ENCODE measurements around the gene SIRT3. TPM values are rescaled to one million over a fixed set of nuclear protein-coding genes. Genes with fewer than 3 reads are reported as not detected.

The SIRT3 gene
- polyA plus RNA-seq, 3 donors, result 4.3 to 23.7 (median 4.3) TPM

- WGBS (ENCODE audit: insufficient coverage), result 12% methylated on average over 95 of the region's 97 CpGs
- H3K27ac ChIP-seq (ENCODE audit: low read depth in 1 of 2, low read length in 2 of 2), result no peak overlapping the region
- H3K36me3 Mint-ChIP-seq, result peaks cover 14 to 16% of the 10 kb centered on the region in 2 donors
- DNase-seq, result peak in 2 of 3 donors; percentile 31 to 33
- no peak overlapping the region for H3K27ac Mint-ChIP-seq
- H3K4me3 ChIP-seq (replicated peaks in 1 of 3; ENCODE audit: low read depth in 2 of 3, low read length in 3 of 3), result peak overlapping the region in 1 of 3 experiments; percentile 61
- H3K27me3 Mint-ChIP-seq (ENCODE audit: low read depth in 3 of 3), result peaks cover 52 to 70% (median 55%) of the 10 kb centered on the region in 3 donors
- no peak overlapping the region for H3K9ac ChIP-seq (ENCODE audit: insufficient read depth, low read length, poor library complexity, severe bottlenecking)
- H3K4me2 ChIP-seq (replicated peaks; ENCODE audit: extremely low read depth, low read length, poor library complexity, severe bottlenecking), result peak overlapping the region; percentile 68
- H3K36me3 ChIP-seq (replicated peaks in 1 of 2; ENCODE audit: control insufficient read depth in 1 of 2, insufficient read depth in 2 of 2, low read length in 2 of 2), result no peaks in the 10 kb centered on the region
- intact Hi-C loops (cut with micrococcal nuclease), result no loop called here
- H4K20me1 ChIP-seq (ENCODE audit: insufficient read depth, low read length), result peaks cover 5% of the 10 kb centered on the region
- peak overlapping the region; percentile 67 for H2AFZ ChIP-seq (ENCODE audit: insufficient read depth, low read depth, low read length, poor library complexity, severe bottlenecking)
- TF ChIP-seq CTCF (IDR thresholded peaks at IDR 0.05), result no peak
- peaks cover 40 to 52% of the 10 kb centered on the region in 2 donors for H3K27me3 ChIP-seq (ENCODE audit: control insufficient read depth in 2 of 2, insufficient read depth in 2 of 2, low read length in 2 of 2)
- peaks cover 35% of the 10 kb centered on the region for H3K4me1 Mint-ChIP-seq
- H3K79me2 ChIP-seq (ENCODE audit: insufficient read depth, low read length), result no peaks in the 10 kb centered on the region
- peak overlapping the region in 1 of 2 donors; percentile 88 for H3K4me3 Mint-ChIP-seq
- H3K9me3 Mint-ChIP-seq, result peaks cover 0 to 27% (median 18%) of the 10 kb centered on the region in 7 donors
- H3K9me3 ChIP-seq (replicated peaks in 1 of 2; ENCODE audit: control insufficient read depth in 1 of 2, insufficient read depth in 1 of 2, low read length in 2 of 2), result peaks cover 0 to 15% of the 10 kb centered on the region in 2 donors
- peaks cover 34 to 48% of the 10 kb centered on the region in 2 donors for H3K4me1 ChIP-seq (ENCODE audit: control insufficient read depth in 1 of 2, insufficient read depth in 2 of 2, low read length in 2 of 2)
These were observed 43.2 kb upstream of the SIRT3 start for GRCh38 chr11:279040-279965.

GRCh38 chr11:278001-278951 is 42.1 kb upstream of the SIRT3 start, which contains the start of gene NLRP6:
NLRP6 (plus strand) TSS chr11:278407; CDS start chr11:278570, 163 bp downstream.
- peaks cover 0 to 15% of the 10 kb centered on the region in 2 donors for H3K9me3 ChIP-seq (replicated peaks in 1 of 2; ENCODE audit: control insufficient read depth in 1 of 2, insufficient read depth in 1 of 2, low read length in 2 of 2)
- DNase-seq, result peak in 1 of 3 donors; percentile 2
- no peaks in the 10 kb centered on the region for H3K79me2 ChIP-seq (ENCODE audit: insufficient read depth, low read length)
- TF ChIP-seq CTCF (IDR thresholded peaks at IDR 0.05), result no peak
- H3K9ac ChIP-seq (ENCODE audit: insufficient read depth, low read length, poor library complexity, severe bottlenecking), result no peak within 1 kb of the TSS
- peaks cover 34 to 48% of the 10 kb centered on the region in 2 donors for H3K4me1 ChIP-seq (ENCODE audit: control insufficient read depth in 1 of 2, insufficient read depth in 2 of 2, low read length in 2 of 2)
- peaks cover 14 to 16% of the 10 kb centered on the region in 2 donors for H3K36me3 Mint-ChIP-seq
- peak within 1 kb of the TSS; percentile 67 for H2AFZ ChIP-seq (ENCODE audit: insufficient read depth, low read depth, low read length, poor library complexity, severe bottlenecking)
- H3K27ac Mint-ChIP-seq, result peak within 1 kb of the TSS in 2 of 7 donors; percentile 65 to 78
- 93% methylated on average over 16 of the region's 21 CpGs for WGBS (ENCODE audit: insufficient coverage)
- peaks cover 34% of the 10 kb centered on the region for H3K4me1 Mint-ChIP-seq
- no peak within 1 kb of the TSS for H3K27ac ChIP-seq (ENCODE audit: low read depth in 1 of 2, low read length in 2 of 2)
- H3K27me3 Mint-ChIP-seq (ENCODE audit: low read depth in 3 of 3), result peaks cover 46 to 64% (median 50%) of the 10 kb centered on the region in 3 donors
- peak within 1 kb of the TSS in 1 of 3 experiments; percentile 61 for H3K4me3 ChIP-seq (replicated peaks in 1 of 3; ENCODE audit: low read depth in 2 of 3, low read length in 3 of 3)
- no peaks in the 10 kb centered on the region for H3K36me3 ChIP-seq (replicated peaks in 1 of 2; ENCODE audit: control insufficient read depth in 1 of 2, insufficient read depth in 2 of 2, low read length in 2 of 2)
- H4K20me1 ChIP-seq (ENCODE audit: insufficient read depth, low read length), result peaks cover 5% of the 10 kb centered on the region
- peaks cover 40 to 52% of the 10 kb centered on the region in 2 donors for H3K27me3 ChIP-seq (ENCODE audit: control insufficient read depth in 2 of 2, insufficient read depth in 2 of 2, low read length in 2 of 2)
- peak within 1 kb of the TSS; percentile 53 to 88 for H3K4me3 Mint-ChIP-seq
- H3K9me3 Mint-ChIP-seq, result peaks cover 0 to 25% (median 18%) of the 10 kb centered on the region in 7 donors
- H3K4me2 ChIP-seq (replicated peaks; ENCODE audit: extremely low read depth, low read length, poor library complexity, severe bottlenecking), result peak within 1 kb of the TSS; percentile 68
- intact Hi-C loops (cut with micrococcal nuclease), result no loop called here
